HK-2 (cell line): Measurements from ENCODE around the gene HAPSTR1.

Source experiments
- DNase-seq: peaks from one replicate; pipeline ENCODE4 v3.0.0-alpha.2; 2018; ENCODE audit not compliant: unreplicated experiment

The HAPSTR1 gene

DNA sequence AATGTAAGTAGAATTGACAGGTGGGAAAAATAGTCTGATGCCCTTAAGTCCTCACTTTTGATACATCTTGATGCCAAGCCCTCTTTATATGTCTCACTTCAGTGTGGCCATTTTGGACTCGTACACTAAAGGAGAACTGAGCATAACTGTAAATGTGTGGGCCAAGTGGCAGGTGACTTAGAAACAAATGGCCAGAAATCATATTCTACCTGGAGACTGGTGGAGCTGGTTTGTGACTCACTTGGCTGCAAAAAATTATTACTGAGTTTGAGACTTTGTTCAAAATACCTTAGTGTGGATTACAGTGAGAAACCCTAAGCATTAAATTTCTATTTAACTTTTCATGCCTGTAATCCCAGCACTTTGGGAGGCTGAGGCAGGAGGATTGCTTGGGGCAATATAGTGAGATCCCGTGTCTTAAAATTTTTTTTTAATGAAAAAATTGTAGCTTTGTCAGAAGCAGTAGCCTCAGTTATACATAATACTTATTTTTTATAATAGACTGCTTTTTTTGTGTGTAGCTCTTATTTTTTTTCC is 5.0 kb downstream of the HAPSTR1 start:
- DNase-seq: no peak

DNA sequence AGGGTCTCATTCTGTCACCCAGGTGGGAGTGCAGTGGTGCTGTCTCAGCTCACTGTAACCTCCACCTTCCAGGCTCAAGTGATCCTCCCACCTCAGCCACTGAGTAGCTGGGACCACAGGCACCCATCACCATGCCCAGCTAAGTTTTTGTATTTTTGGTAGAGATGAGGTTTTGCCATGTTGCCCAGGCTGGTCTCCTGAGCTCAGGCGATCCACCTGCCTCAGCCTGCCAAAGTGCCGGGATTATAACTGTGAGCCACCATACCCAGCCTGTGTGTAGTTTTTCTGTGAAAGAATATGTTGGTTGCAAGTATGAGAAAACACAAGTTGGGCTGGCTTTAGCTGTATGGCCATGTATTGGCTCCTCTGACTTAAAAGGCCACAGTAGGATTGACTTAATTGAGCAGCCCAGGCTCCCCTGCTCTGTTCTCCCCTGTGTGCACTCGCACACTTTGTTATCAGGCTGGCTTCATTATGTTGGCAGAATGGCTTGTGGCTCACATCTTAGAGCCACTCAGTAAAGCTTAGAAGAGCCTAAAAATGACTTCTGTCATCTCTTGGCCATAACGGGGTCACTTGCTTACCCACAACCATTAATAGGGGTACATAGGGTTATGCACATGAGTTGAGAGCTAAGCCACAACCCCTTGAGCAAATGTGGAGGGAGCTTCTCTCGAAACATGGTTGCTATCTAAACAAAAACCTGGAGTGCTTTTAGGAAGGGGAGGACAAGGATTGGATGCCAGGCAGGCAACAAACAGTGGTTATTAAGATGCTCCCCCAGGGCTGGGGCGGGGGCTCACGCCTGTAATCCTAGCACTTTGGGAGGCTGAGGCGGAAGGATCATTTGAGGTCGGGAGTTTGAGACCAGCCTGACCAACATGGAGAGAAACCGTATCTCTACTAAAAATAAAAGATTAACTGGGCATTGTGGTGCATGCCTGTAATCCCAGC is 6.1 kb downstream of the HAPSTR1 start:
- no peak for DNase-seq

DNA sequence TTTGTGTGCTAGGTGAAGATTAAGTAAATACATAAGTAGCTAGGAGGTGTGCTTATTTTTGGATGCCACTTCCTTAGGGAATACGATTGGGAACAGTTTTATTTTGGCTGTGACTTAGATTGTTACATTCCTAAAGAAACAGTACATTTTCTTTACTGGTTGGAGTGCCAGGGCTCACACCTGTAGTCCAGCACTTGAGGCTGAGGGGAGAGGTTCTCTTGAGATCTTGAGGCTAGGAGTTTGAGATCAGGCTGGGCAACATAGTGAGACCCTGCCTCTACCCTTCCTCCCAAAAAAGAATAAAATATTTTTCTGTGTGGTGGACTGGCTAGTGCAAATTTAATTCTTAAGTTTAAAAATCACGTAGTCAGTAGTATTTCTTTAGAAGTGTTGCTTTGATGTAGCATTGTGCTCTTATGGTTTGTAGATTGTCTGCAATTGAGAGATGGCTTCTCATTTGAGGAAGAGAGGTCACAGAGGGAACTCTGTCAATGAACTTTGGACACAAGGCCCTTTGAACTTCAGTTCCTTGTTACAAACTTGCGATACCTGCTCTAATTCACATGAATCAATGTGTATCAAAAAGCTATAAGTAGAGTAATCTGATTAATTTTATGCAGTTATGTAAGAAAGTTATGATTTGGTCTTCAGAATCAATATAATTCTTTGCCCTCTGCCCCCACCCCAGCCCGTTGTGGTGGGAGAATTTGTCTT is 7.1 kb downstream of the HAPSTR1 start:
- DNase-seq: no peak

DNA sequence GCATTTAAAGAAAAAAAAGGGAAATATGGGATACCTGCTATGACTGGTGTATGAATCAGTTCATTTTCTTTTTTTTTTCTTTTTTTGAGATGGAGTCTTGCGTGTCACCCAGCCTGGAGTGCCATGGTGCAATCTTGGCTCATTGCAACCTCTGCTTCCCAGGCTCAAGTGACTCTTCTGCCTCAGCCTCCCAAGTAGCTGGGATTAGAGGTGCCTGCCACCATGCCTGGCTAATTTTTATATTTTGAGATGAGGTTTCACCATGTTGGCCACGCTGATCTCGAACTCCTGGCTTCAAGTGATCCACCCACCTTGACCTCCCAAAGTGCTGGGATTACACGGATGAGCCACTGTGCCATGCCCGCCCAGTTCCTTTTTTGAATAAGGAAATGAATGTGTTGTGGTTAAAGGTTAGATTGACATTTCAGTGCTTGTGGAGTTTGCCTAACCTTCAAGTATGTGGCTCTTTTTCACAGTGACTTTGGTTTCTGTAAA is 7.7 kb downstream of the HAPSTR1 start:
- DNase-seq: no peak

DNA sequence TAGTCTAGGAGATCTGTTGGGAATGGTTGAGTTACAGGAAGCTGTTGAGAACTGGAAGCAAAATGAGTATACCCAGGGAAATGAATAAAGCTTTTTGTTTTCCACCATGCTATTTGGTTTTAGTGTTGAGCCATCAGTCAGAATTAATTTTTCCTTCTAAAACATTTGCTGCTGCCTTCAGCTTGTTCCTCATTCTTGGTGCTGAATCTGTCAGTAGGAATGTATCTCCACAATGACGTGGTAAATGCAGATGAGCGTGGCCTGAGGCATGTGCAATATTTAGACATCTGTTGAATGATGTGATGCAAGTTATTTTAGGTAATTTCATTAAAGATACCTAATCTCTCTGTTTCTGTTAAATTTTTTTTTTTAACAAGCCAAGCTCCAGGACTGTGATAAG is 10.9 kb downstream of the HAPSTR1 start:
- no peak for DNase-seq

DNA sequence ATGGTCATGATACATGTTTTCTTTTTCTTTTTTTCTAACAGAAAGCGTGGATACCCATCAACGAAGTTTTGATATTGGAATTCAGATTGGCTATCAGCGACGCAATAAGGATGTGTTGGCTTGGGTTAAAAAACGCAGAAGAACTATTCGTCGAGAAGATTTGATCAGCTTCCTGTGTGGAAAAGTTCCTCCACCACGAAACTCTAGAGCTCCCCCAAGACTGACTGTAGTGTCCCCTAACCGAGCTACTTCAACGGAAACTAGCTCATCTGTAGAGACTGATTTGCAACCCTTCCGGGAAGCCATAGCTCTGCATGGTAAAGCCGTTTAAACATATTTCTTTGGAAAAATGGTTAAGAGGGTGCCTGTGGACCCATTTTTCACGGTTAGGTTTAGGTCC is 11.5 kb downstream of the HAPSTR1 start:
- no peak for DNase-seq

DNA sequence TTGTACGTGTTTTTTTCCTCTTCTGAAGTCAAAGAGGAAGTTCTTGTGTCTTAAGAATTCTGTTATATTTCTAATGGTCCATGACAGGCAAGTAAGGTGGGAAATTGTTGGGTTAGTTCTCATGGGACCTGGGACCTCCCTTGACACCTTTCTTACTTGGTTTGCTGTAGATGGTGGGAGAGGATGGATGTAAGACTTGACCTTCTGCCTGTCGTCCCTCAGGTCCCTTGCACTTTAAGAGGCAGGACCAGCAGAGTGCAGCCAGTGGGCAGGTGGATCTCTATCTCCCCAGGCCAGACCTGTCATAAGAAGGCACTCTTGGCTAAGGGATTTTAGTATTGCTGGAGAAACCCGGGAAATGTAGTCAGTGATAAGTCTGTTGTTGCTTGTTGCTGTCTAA is 12.1 kb downstream of the HAPSTR1 start:
- DNase-seq: no peak

DNA sequence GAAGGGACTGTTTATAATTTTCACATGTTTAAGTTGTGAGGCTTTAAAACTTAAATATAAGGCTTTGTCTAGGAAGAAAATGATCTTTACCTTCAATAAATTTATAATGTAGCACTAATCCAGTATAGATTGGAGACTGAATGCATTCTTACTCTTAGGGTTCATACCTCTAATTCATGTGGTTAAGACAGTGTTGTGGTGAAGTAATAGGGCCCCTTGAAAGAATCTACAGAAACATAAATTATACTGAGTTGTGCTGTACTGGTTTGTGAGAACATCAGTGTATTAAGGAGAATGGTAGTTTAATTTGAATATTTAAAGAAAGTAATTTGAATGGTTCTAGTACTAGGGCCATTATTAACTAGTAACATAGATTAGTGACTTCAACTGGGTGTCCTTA is 13.7 kb downstream of the HAPSTR1 start:
- no peak for DNase-seq

DNA sequence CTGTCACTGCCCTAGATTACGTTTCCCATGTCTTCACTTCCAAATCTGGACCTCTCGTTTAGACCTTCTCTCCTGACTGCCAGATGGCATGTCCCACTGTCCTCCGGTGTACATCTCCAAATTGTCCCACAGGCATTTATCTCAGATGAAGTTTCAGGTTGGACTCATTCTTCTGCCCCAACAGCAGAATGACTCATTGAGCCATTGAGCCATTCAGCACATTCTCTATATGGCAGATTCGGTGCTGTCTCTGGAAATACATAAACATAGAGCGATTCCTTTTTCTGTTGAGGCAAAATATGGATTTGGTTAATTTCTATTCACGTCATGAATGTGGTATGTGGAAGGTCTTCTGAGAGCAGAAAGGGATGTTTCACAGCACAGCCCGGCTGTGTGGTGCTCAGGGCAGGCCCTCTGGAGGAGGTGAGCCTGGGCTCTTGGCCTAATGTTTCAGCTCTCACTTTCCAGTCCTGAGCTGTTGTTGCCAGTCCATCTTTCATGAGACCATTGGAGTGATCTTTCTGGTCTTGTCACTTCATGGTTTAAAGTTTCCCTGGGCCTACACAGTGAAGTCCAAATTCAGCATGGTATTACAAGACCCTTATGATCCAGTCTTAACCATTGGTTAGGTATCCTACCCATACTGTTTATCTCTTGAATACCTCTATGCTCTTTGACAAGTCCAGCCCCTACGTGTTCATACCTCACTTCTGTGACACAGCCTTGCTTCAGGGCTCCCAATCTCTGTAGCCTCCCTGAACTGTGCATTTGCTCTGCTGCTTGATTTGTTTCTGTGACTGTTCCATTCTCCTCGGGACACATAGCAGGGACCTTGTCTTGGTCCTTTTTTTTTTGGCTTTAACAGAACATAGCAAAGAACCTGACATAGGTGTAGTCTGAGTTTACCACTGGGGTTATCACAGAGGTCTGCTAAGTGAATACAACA is 15.9 kb downstream of the HAPSTR1 start:
- no peak for DNase-seq

DNA sequence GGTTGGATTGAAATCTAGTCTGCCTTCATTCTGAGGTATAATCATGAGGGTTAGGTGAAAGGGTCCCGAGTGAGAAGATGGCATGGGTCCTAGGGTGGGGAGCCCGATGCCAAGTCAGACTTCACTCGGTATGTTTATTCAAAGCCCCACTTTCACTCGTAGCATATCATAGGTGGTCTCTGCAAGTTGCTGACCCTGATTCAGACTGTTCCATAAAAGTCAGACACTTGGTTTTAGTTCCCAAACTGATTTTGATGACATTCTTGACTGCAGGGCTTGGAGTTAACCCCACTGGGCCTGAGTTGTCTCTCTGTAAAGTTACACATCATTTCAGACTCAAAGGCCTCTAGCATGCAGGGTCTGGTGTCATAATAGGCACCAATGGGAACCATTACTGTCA is 17.8 kb downstream of the HAPSTR1 start:
- no peak for DNase-seq

DNA sequence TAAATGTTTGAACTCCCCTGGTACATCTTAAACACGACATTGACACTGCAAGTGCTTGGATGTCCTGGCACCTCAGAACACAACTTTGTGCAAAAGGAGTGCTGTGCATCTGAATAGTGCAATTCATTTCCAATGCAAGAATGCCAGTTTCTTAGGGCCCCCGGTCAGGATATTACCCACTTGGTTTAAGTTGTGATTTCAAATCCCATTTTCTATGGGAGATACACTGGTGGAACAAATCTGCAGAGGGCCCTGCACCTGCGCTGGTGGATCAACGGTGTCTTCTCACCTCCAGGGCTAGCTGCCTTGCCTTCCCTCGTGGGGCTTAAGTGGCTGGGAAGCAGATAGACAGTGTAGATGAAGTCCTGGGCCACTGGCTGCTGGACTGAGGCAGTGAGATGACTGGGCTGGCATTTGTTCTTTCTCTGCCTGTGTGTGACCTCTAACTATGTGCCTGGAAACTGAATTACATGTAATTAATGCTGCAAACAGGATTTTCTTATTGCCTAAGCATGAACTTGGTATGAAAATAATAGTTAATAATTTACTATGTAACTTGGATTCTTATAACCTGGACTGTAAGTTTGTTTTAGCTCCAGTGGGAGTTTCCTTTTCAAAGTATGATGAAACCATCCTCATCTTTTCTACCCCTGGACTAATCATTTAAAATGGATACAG is 20.9 kb downstream of the HAPSTR1 start:
- no peak for DNase-seq

DNA sequence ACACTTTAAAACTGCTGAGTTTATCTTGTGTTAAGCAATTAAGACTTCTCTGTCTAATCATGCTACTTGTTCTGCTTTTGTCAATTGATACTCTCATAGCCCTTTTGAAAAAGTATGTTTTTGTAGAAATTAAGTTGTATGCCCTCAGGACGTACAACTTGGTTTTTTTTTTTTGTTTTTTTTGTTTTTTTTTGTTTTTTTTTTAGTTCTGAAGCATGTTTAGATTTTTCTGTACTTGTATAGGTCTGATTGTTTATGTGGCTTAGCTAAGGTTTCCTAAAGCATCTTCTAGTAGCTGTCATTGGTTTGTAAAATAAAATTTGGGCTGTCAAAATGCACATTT is 21.4 kb downstream of the HAPSTR1 start:
- DNase-seq: no peak

DNA sequence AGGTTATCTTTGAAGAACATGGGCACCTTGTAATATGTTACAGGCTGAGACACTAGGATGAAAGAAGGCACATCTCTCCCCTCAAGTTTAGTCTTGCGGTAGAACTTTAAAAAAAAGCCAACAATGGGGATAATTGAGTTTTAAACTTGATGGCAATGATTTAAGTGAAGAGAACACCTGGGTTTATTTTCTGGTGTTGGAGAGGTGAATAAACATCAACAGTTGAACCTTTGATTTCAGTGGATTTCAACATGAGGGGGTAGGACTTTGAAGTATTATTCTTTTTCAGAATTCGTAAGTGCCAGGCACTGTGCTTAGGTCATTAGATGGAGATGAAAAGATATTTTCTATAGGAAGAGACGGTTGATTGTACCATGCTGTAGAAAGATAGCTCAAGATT is 22.3 kb downstream of the HAPSTR1 start:
- no peak for DNase-seq

DNA sequence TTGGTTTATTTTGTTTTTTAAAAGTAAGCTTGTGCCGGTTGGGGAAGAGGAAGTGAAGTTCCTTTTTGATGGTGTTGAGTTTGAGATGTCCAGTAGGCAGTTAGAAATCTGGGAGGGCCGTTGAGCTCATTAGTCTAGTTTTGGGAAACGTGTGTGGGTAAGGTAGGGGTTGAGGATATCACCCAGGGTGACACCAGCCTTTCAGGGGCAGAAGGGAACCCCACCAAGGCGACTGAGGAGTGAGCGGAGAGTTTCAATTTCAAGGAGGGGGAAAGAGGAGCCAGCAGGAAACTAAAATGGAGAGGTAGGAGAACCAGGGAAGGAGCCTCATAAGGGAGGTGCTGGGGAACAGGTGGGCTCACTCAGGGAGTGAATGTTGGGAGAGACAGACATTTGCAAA is 22.7 kb downstream of the HAPSTR1 start:
- DNase-seq: no peak

DNA sequence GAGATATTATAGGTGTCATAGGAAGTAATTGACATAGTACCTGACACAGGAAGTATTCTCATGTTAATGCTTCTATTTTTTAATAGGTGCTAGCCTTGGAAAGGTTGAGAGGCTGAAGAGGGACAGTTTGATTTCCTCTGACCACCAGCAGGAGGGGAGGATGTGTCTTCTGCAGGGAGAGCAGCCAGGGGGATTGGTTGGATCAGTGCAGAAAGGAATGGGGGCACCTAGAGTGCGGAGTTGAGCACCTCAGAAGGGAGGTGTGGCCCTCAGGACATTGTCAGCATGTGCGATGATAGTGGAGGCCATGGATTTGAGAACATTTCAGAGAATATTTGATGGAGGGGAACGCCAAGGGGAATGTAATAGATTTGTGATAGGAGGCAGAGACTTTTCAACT is 23.4 kb downstream of the HAPSTR1 start:
- no peak for DNase-seq

DNA sequence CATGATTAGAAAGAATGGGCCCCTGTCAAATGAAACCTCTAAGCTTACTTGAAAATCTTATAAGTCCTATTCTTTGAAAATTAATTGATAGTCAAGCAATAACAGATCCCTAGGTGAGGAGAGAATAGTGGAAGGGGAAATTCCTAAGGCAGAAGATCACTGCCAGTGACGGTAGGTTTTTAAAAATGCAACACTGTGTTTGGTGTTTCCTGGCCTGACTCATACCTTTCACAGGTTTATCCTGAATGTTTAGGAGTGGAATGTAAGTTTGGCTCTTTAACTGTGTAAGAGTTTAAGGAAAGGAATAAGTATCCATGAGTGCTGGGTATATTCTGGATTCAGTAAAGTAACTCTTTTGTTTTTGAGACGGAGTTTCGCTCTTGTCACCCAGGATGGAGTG is 23.8 kb downstream of the HAPSTR1 start:
- no peak for DNase-seq

DNA sequence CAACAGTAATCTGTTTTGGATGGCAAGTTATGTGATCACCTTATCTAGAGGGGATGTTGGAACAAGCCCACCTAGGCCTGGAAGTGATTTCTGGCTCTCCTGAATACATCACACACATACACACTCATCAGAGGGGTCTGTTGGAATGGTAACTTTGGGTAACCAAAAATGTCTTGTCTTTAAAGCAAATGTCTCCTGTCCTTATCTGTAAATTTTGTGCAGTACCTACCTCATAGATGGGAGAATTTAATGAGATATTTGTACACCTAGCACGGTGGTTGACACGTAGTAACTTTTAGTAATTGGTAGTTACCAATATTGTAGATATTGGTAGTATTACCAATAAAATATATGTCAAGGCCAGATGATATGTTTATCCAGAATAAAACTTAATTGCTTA is 24.7 kb downstream of the HAPSTR1 start:
- DNase-seq: no peak

DNA sequence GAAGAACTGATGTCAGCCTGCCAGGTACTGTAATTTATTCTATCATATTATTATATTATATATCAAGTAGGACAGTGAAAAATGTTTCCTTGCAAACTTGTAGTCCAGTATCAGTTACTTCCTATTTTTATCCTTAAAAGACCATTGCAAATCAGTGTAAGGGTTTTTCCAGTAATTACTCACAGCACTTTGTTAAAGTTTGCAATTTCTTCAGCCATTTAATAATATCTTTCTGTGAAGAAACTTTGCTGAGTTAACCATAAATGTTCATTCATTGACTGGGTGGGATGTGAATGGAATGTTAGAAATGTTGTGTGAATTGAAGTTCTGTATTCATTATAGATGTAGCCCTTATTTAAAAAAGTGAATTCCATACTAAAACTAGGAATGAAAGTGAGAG is 26.7 kb downstream of the HAPSTR1 start:
- no peak for DNase-seq

DNA sequence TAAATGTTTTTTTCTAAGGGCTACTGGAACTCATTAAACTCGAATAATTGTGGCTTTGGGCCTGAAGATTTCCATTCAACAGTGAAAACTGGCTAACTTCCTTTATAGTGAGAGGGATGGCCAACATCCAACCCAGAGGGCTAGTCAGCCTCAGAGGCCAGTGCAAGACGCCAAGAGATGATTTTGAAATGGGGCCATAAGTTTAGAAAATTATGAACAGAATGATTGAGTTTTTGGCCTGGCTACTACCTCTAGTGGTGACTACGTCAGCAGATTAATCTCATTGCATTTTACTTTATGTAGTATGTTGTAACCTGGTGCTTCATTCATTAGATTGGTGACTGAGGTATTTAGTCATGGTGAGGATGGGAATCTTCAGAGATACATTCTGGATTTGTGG is 28.4 kb downstream of the HAPSTR1 start:
- no peak for DNase-seq

DNA sequence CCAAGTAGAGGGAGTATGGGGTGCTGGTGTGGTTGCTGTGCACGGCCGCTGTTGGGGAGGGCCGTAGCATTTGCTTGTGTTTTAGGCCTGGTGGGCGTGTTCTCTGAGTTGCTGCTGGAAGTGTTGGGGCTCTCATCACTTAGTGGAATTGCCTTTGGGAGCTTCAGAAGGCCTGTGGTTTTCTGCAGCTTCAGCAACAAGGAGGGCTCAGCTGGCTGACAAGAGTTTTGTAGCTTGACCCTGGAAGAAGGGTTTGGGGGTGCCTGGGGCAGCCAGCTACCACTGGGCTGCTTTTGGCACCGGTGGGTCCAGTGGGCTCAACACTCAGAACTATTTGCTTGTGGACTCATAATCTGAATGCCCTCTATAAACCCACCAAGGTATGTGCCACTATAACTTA is 30.9 kb downstream of the HAPSTR1 start:
- DNase-seq: no peak

DNA sequence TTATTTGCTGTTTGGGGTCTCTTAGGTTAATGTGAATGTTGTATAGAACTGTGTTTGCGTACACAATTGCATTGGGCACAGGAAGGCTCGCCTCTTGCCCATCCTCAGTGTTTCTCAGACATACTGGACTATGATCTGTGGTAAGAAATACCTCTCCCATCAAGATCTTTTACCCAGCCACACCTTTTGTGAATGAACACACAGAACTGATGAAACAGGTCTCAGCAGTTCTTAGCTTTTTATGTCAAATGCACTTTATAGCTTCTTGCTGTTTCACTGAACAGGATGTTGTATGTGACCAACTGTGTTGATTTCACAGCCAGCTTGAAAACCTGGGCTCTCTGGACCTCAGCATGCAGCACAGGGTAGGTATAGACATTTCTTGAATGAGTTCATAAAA is 31.5 kb downstream of the HAPSTR1 start:
- DNase-seq: no peak
